ENCODE data around the gene STK24. TPM values are rescaled to one million over a fixed set of nuclear protein-coding genes. Genes with fewer than 3 reads are reported as not detected.
A peak's percentile ranks its signal among the peaks of the same experiment; 100 is the strongest.

Gene STK24
- total and polyA plus RNA-seq, 7 donors, result 27.2 to 58.1 (median 34.3) TPM

DNA sequence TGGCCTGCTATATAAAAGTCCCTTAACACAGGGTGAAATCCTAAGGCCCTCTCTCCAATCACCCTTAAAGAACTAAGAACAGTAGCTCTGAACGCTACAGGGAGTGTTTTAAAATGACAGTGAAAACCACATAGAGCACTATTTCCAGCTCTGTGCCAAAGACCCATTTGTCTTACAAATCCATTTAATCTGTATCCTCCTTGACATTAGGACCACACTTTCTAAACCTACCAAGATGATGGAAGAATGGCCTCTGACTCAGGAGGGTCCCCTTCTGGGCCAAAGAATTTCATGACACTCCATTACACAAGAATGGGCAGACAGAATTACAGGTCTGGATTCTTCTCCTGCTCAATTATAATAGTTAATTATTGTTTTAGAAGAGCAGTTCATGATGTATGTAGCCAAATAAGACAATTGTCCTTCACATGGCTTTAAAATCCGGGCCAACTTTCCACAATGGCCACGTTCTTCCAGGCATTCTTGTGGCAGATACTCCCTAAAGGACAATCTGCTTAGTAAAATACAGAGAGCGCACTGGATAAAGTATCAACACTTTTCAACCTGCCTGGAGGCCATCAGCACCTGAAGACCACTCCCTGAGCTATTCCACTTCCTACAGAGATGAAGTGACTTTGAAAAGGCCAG, 61.0 kb downstream of the STK24 start:
- WGBS, 3 donors, result 59 to 70% (median 67%) methylated on average over 4 of the region's 4 CpGs
- no peak for TF ChIP-seq CTCF (IDR thresholded peaks at IDR 0.05)
- H3K4me1 ChIP-seq, result peaks cover 30% of the 10 kb centered on the region

GRCh38 chr13:98514288-98514687, 62.6 kb downstream of the STK24 start:
- Histone ChIP-seq H3K27ac (no peak overlapping the region), H3K4me3 (no peak overlapping the region), H3K27me3 (ENCODE audit: insufficient read depth in 3 of 3, low read length in 2 of 3) (no peaks in the 10 kb centered on the region), H3K9me3 (no peaks in the 10 kb centered on the region), H3K4me1 (peaks cover 35% of the 10 kb centered on the region), H3K36me3 (ENCODE audit: insufficient read depth in 1 of 2, low read depth in 1 of 2) (peaks cover 0 to 10% of the 10 kb centered on the region in 2 donors)
- ATAC-seq, result no peak
- intact Hi-C loops (cut with DNase I), result no loop called here
- 98 to 100% (median 98%) methylated on average over 1 of the region's 1 CpG for WGBS, 3 donors
- DNase-seq, result no peak
- no peak for TF ChIP-seq CTCF (IDR thresholded peaks at IDR 0.05)

More for the DNA sequence above, 61.0 kb downstream of the STK24 start:
- H3K4me3 ChIP-seq, result no peak overlapping the region
- ATAC-seq, result peak in 2 of 4 donors; percentile 19 to 30
- peaks cover 0 to 10% of the 10 kb centered on the region in 2 donors for H3K36me3 ChIP-seq (ENCODE audit: insufficient read depth in 1 of 2, low read depth in 1 of 2)
- no peak for DNase-seq
- H3K27me3 ChIP-seq (ENCODE audit: insufficient read depth in 3 of 3, low read length in 2 of 3), result no peaks in the 10 kb centered on the region
- H3K27ac ChIP-seq, result no peak overlapping the region
- intact Hi-C loops (cut with DNase I), result no loop called here
- H3K9me3 ChIP-seq, result no peaks in the 10 kb centered on the region

- TF ChIP-seq CTCF (IDR thresholded peaks at IDR 0.05), result no peak
- ATAC-seq, result no peak
- Histone ChIP-seq H3K4me3 (no peak overlapping the region), H3K4me1 (peaks cover 35% of the 10 kb centered on the region), H3K27me3 (ENCODE audit: insufficient read depth in 3 of 3, low read length in 2 of 3) (no peaks in the 10 kb centered on the region), H3K9me3 (no peaks in the 10 kb centered on the region), H3K36me3 (ENCODE audit: insufficient read depth in 1 of 2, low read depth in 1 of 2) (peaks cover 0 to 6% of the 10 kb centered on the region in 2 donors), H3K27ac (no peak overlapping the region)
- no peak for DNase-seq
- 84 to 91% (median 87%) methylated on average over 2 of the region's 2 CpGs for WGBS, 3 donors
- intact Hi-C loops (cut with DNase I), result no loop called here
Observed at GRCh38 chr13:98513837-98514236, 63.1 kb downstream of the STK24 start.

- ATAC-seq (no peak), DNase-seq (no peak)
- no peaks in the 10 kb centered on the region for H3K27me3 ChIP-seq (ENCODE audit: insufficient read depth in 3 of 3, low read length in 2 of 3)
- intact Hi-C loops (cut with DNase I), result no loop called here
- 68 to 75% (median 70%) methylated on average over 18 of the region's 18 CpGs for WGBS, 3 donors
- no peak for TF ChIP-seq CTCF (IDR thresholded peaks at IDR 0.05)
- peaks cover 40% of the 10 kb centered on the region for H3K4me1 ChIP-seq
- no peak overlapping the region for H3K4me3 ChIP-seq
- no peak overlapping the region for H3K27ac ChIP-seq
- no peaks in the 10 kb centered on the region for H3K36me3 ChIP-seq (ENCODE audit: insufficient read depth in 1 of 2, low read depth in 1 of 2)
- H3K9me3 ChIP-seq, result no peaks in the 10 kb centered on the region
Observed at GRCh38 chr13:98512774-98513665, 63.9 kb downstream of the STK24 start.
